ENCODE results near the gene NRXN3. TPM values are rescaled to one million over a fixed set of nuclear protein-coding genes. Genes with fewer than 3 reads are reported as not detected.

NRXN3 gene
- total and polyA plus RNA-seq, 7 donors = 0.06 to 0.74 (median 0.15) TPM

DNA sequence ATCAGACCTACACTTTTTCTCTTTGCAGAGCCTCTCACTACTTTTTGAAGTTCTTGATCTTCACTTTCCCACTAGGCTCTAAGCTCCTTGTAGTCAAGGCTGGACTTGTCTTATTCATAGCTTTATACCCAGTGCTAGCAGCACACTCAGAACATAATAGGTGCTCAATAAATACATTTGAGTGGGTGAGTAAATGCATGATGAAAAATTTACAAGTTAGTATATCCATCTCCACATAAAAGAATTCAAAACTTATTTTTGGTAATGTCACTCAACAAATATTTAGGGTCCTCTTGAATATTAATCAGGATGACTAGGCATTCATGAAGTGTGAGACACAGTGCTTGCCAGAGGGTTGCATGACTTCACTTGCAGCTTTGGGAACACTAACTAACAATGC, 52.6 kb downstream of the NRXN3 start:
- ATAC-seq (no peak), DNase-seq (no peak)
- intact Hi-C loops (cut with DNase I) = loop anchor here in 1 of 2 donors (5.0 kb wide), 1 partner anchor 235 kb away; no protein-coding TSS in a partner anchor
- Histone ChIP-seq H3K36me3 (ENCODE audit: insufficient read depth in 1 of 2, low read depth in 1 of 2) (no peaks in the 10 kb centered on the region), H3K27ac (no peak overlapping the region), H3K9me3 (no peaks in the 10 kb centered on the region), H3K4me3 (no peak overlapping the region), H3K4me1 (no peaks in the 10 kb centered on the region), H3K27me3 (ENCODE audit: insufficient read depth in 3 of 3, low read length in 2 of 3) (no peaks in the 10 kb centered on the region)
- TF ChIP-seq, protein P1, sequence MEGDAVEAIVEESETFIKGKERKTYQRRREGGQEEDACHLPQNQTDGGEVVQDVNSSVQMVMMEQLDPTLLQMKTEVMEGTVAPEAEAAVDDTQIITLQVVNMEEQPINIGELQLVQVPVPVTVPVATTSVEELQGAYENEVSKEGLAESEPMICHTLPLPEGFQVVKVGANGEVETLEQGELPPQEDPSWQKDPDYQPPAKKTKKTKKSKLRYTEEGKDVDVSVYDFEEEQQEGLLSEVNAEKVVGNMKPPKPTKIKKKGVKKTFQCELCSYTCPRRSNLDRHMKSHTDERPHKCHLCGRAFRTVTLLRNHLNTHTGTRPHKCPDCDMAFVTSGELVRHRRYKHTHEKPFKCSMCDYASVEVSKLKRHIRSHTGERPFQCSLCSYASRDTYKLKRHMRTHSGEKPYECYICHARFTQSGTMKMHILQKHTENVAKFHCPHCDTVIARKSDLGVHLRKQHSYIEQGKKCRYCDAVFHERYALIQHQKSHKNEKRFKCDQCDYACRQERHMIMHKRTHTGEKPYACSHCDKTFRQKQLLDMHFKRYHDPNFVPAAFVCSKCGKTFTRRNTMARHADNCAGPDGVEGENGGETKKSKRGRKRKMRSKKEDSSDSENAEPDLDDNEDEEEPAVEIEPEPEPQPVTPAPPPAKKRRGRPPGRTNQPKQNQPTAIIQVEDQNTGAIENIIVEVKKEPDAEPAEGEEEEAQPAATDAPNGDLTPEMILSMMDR (IDR thresholded peaks at IDR 0.05) = no peak

DNA sequence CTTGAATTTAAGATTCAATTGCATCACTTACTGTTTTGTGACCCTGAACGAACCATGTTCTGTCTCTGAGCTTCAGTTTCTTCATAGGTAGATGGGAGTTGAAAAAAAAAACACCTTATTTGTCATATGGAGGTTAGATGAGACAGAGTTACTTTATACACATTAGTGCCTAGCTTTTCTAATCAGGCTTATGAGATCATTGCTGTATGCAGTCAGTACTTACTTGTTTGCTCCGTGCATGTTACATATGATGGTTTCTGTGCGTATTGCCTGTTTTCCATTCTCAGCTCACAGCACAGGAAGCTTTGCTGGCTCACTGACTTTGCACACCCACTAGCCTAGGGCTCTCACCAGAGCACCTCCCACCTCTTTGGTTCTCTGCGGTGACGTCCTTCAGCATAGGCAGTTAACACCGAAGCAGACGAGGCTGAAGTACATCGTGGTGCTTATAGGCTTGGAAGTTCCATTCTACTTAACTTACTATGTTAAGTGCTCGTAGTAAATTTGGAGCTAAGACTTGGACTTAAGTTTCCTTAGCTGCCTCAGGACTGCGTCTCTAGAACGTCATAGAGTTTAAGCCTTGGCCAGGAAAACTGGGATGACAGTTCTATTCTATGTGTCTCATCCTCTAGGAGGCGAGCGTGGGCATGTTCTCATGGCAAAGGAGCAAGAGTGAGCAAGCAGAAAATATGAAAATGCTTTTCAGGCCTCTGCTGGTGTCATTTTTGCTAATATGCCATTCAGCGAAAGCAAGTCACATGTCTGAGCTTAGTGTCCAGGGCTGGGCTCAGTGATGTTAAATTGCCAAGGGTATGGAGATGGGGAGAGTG, 57.3 kb downstream of the NRXN3 start:
- DNase-seq = no peak
- TF ChIP-seq, protein P1 (IDR thresholded peaks at IDR 0.05) = no peak
- intact Hi-C loops (cut with DNase I) = no loop called here

DNA sequence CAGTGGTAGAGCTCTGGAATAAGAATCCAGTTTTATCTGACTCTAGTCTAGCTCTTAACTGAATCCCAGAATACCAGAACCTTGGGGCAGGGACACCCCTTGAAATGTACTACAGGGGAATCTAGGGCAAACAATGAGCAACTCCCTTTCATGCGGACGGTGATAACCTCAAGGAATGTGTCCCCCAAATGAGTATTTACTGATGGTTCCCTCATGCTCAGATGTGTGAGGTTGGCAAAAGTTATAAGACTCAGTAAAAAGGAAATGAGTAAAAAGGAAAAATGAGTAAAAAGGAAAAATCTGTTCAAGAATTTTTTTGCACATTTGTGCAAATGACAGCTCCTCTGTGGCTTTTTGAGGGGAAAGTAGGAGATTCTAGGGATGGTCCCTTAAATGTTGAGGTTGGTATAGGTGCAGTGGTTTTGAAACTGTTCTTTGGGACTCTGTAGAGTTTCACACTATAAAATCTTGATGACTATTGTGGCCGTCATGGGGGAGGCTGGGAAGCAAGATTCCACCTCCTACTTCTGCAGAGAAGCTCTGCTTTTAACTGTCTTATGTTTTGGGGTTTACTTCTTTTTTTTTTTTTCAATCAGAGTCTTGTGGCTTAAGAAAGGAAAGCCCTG, 58.6 kb downstream of the NRXN3 start:
- TF ChIP-seq, protein P1 (IDR thresholded peaks at IDR 0.05) = no peak
- no peak overlapping the region for H3K4me3 ChIP-seq
- no peak for ATAC-seq
- no peaks in the 10 kb centered on the region for H3K36me3 ChIP-seq (ENCODE audit: insufficient read depth in 1 of 2, low read depth in 1 of 2)
- H3K9me3 ChIP-seq = no peaks in the 10 kb centered on the region
- intact Hi-C loops (cut with DNase I) = no loop called here
- peaks cover 0 to 3% (median 0%) of the 10 kb centered on the region in 3 donors for H3K27me3 ChIP-seq (ENCODE audit: insufficient read depth in 3 of 3, low read length in 2 of 3)
- WGBS, 3 donors = 72 to 76% (median 73%) methylated on average over 3 of the region's 3 CpGs
- no peak for DNase-seq
- no peaks in the 10 kb centered on the region for H3K4me1 ChIP-seq
- H3K27ac ChIP-seq = no peak overlapping the region

More for the DNA sequence above, 57.3 kb downstream of the NRXN3 start:
- no peak for ATAC-seq
- Histone ChIP-seq H3K9me3 (no peaks in the 10 kb centered on the region), H3K4me3 (no peak overlapping the region), H3K27me3 (ENCODE audit: insufficient read depth in 3 of 3, low read length in 2 of 3) (peaks cover 0 to 3% (median 0%) of the 10 kb centered on the region in 3 donors), H3K4me1 (no peaks in the 10 kb centered on the region), H3K27ac (no peak overlapping the region), H3K36me3 (ENCODE audit: insufficient read depth in 1 of 2, low read depth in 1 of 2) (no peaks in the 10 kb centered on the region)
- 67 to 70% (median 68%) methylated on average over 14 of the region's 14 CpGs for WGBS, 3 donors

DNA sequence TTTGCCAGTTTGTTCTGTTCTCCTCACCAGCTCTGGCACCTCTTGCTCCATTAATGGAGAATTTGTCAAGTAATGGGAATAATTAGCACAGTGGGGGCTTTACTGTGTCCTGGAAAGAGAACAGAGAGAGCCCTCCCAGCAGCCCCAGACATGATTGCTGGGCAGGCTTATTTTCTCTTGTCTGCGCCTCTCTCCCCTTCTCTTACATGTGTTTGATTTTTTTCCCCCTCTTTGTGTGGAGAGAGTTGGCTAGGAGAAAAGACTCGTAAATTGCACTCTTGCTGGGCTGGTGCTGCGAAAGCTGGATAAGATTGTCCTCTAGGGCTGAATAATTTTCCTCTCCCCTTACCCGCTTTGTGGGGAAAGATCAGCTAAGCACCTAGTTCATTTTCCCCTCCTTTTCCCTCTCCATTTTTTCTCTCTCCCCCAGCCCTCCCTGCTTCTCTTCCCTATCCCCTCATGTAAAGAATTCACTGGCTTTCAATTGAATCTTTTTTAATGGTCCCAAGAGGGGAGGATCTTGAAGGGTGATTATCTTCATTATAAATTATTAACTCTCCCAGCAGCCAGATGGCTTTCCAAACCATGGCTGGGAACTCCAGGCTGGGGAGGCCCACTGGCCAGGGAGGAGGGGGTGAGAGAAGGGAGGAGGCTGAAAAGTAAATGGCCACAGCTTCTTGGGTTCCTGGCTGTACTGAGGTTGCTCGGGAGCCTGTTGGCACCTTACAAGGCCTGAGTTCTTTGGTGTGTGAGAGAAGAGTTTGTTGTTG, 62.2 kb downstream of the NRXN3 start:
- Histone ChIP-seq H3K4me3 (no peak overlapping the region), H3K36me3 (ENCODE audit: insufficient read depth in 1 of 2, low read depth in 1 of 2) (no peaks in the 10 kb centered on the region), H3K27me3 (ENCODE audit: insufficient read depth in 3 of 3, low read length in 2 of 3) (peaks cover 0 to 3% (median 0%) of the 10 kb centered on the region in 3 donors), H3K9me3 (no peaks in the 10 kb centered on the region), H3K27ac (no peak overlapping the region), H3K4me1 (no peaks in the 10 kb centered on the region)
- 57% methylated on average over 5 of the region's 5 CpGs for WGBS, 3 donors
- intact Hi-C loops (cut with DNase I) = no loop called here
- DNase-seq = no peak
- TF ChIP-seq, protein P1 (IDR thresholded peaks at IDR 0.05) = no peak
- ATAC-seq = no peak

All from psoas muscle (tissue), 8 donors.